Ovary (tissue), 3 donors: Measurements from ENCODE around the gene SELENOW.

ENCODE experiments used
- POLR2A ChIP-seq: fragments of 450-650 bp; IDR thresholded peaks from one replicate; pipeline ENCODE4 v1.6.1; 2017; ENCODE audit warnings: antibody characterized with exemption, mild to moderate bottlenecking, moderate library complexity
- TF ChIP-seq, protein P1 (sequence below), 3 donors: fragments of 450-650 bp in 2 of 3; fragments of 200-600 bp in 1 of 3; IDR thresholded peaks; one replicate each; pipeline versions ENCODE4 v1.5.1 to v1.8.0; 2016 to 2022; ENCODE audit warnings: antibody characterized with exemption in 3 of 3, mild to moderate bottlenecking in 1 of 3
- donor health status: DM: no; HTN: no; CAD: no.

- TF ChIP-seq, protein P1, sequence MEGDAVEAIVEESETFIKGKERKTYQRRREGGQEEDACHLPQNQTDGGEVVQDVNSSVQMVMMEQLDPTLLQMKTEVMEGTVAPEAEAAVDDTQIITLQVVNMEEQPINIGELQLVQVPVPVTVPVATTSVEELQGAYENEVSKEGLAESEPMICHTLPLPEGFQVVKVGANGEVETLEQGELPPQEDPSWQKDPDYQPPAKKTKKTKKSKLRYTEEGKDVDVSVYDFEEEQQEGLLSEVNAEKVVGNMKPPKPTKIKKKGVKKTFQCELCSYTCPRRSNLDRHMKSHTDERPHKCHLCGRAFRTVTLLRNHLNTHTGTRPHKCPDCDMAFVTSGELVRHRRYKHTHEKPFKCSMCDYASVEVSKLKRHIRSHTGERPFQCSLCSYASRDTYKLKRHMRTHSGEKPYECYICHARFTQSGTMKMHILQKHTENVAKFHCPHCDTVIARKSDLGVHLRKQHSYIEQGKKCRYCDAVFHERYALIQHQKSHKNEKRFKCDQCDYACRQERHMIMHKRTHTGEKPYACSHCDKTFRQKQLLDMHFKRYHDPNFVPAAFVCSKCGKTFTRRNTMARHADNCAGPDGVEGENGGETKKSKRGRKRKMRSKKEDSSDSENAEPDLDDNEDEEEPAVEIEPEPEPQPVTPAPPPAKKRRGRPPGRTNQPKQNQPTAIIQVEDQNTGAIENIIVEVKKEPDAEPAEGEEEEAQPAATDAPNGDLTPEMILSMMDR (IDR thresholded peaks at IDR 0.05): no peak
- no peak for TF ChIP-seq POLR2A
Observed at GRCh38 chr19:47757617-47758442, 20.7 kb upstream of the SELENOW start.
